Bronchial smooth muscle cell (primary cell): ENCODE data around the gene PNPLA1. TPM values are rescaled to one million over a fixed set of nuclear protein-coding genes. Genes with fewer than 3 reads are reported as not detected.

Experiments
- total RNA-seq: library from RNA; depleted of rRNA; stranded (reverse); fragments of >200 nt; gene quantifications from 2 replicates; pipeline ENCODE4 v1.2.1, GENCODE V29; 2014

The PNPLA1 gene, protein sequence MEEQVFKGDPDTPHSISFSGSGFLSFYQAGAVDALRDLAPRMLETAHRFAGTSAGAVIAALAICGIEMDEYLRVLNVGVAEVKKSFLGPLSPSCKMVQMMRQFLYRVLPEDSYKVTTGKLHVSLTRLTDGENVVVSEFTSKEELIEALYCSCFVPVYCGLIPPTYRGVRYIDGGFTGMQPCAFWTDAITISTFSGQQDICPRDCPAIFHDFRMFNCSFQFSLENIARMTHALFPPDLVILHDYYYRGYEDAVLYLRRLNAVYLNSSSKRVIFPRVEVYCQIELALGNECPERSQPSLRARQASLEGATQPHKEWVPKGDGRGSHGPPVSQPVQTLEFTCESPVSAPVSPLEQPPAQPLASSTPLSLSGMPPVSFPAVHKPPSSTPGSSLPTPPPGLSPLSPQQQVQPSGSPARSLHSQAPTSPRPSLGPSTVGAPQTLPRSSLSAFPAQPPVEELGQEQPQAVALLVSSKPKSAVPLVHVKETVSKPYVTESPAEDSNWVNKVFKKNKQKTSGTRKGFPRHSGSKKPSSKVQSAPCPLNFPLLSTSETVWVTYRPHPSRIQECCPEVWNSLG
- total RNA-seq = not detected in 2 replicates

DNA sequence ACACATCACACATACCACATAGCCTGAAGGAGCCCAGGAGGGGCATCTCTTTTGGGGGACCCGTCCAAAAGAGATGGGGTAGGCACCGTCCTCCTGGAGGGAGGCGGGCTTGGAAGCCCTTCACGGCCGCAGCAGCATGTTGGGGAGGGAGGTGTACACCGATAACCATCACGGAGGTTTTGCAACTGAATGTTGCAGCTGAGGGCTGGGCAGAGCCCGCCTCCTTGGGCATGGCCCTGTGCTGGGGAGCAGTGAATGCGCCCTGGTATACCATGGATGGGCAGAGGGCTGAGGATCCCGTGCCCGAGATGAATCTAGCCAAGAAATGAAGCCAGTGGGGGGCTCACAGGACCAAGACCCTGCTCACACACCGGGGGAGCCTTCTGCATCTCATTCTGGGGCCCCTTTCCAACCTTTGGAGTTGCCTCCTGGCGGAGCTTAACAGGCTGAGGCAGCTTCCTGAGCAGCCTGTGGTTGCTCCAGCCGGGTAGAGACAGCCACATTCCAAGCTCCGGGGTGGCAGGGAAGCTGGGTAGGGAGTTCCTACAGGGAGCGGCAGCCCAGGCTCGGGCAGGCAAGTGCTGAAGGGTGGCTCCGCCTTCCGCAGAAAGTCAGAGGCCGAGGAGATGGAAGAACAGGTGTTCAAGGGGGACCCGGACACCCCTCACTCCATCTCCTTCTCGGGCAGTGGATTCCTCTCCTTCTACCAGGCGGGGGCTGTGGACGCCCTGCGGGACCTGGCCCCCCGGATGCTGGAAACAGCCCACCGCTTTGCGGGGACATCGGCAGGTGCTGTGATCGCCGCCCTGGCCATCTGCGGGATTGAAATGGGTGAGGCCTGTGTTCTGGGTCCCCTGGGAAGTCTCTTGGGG lies at the start of gene PNPLA1:
Gene PNPLA1, plus strand, starts transcription at position 227 of the 872 bp plus-strand sequence. Its CDS starts 400 bp downstream, at position 627.

DNA sequence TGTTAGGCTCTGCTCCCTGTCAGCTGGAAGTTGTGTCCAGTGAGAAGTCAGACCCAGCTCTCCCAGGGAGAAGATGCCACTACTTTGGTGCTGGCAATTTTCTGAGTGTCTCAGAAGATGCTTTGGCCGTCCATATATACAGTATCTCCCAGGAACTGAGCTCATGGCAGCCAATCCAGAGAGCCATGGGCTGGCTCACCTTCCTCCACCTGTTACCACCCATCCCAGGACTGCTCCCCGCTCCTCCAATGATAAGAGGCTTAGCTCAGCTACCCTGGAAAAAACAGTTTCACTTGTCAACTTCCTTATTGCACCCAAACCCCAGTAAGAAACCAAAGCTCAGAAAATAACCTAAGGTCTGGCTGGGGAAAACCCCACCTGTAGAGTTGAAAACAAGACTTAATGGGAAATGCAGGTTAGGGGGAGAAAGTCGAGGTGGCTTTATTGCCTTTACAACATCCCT lies 67.0 kb downstream of the PNPLA1 start, which contains the start of gene BNIP5:
Gene BNIP5, minus strand, starts transcription at position 110 of the 463 bp plus-strand sequence. CDS start 6,198 bp downstream, outside the sequence.

Other genes with a start within 250 kb of the PNPLA1 start
- under 0.01 TPM in 1 of 2 replicates, not detected in the other for gene SLC26A8, start 245.4 kb upstream of the PNPLA1 start, total RNA-seq
- 31.1 and 36.3 TPM in 2 replicates for gene MAPK14, start 242.3 kb upstream of the PNPLA1 start, total RNA-seq
- gene MAPK13, start 139.5 kb upstream of the PNPLA1 start, total RNA-seq = 5.2 and 10.2 TPM in 2 replicates
- 6.8 and 9.2 TPM in 2 replicates for gene BRPF3, start 73.3 kb upstream of the PNPLA1 start, total RNA-seq
- gene BNIP5, start 66.8 kb downstream of the PNPLA1 start, total RNA-seq = under 0.01 TPM in 1 of 2 replicates, not detected in the other
- gene ETV7, start 117.6 kb downstream of the PNPLA1 start, total RNA-seq = 0.47 and 1.1 TPM in 2 replicates
- gene PXT1, start 172.8 kb downstream of the PNPLA1 start, total RNA-seq = under 0.01 TPM in 1 of 2 replicates, not detected in the other
- gene KCTD20, start 172.9 kb downstream of the PNPLA1 start, total RNA-seq = 27.6 and 37.5 TPM in 2 replicates